LoVo (cell line): Measurements from ENCODE around the gene GSAP.
"Not testable (repeated sequence)": the region's sequence is repeated elsewhere in the genome, so short reads cannot be mapped to it uniquely, and the experiment has no call there.

Experiments
- DNase-seq: peaks from one replicate; pipeline ENCODE4 v3.0.0-alpha.2; 2016; ENCODE audit warnings: low spot score

The GSAP gene

DNA sequence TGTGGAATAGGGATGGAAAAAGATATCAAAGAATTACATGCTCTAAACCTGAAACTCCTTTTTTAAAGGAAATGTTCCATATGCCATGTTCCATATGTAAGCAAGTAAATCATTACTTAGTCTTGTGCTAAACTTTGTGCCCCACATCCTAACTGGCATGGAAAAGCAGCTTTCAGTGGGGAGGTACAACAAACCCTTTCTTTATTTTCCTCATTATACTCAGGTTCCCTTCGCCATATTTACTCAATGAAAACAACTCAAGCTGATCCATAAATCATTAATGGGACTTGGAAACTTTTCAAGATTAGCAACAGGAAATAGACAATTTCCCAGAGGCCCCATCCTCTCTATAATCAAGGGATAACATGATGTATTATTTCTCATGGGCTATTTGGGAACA is 56.0 kb downstream of the GSAP start:
- DNase-seq, result peak; percentile 18

DNA sequence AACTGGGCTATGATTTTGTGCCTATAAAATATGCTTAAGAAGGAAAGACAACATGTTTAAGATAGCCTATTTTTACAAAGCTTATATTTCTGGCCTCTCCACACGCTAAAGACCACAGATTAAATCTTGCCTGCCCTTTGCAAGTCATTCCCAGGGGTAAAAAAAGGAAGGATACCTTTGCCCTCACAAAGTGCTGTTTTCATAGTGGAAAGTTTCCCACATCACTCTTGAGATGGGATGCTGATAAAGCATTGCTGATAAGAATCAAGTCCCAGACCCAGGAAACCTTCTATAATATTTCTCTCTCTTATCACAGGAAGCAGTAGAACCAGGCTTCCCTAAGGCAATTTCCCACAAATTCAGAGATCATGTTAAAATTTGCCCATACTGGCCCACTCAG is 56.5 kb downstream of the GSAP start:
- peak; percentile 18 for DNase-seq

DNA sequence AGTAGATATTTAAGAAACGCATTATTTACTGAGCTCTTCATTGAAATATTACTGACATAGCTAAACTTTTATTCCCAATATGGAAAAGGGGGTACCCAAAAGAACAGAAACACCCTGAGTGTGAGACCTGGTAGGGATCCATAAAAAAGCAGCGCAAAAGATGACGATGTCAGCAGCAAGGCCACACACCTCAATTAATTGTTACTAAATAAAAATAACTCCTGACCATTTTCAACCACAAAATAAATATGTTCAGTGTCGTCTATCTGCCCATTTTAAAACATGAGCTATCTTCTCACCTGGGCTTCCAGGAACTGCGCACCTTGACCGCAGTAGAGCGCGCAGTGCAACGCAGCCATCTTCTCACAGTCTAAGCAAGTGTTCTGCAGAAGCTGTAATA is 61.2 kb downstream of the GSAP start:
- DNase-seq, result no peak

- no peak for DNase-seq
Observed at GRCh38 chr7:77354484-77354883, 61.7 kb downstream of the GSAP start.

DNA sequence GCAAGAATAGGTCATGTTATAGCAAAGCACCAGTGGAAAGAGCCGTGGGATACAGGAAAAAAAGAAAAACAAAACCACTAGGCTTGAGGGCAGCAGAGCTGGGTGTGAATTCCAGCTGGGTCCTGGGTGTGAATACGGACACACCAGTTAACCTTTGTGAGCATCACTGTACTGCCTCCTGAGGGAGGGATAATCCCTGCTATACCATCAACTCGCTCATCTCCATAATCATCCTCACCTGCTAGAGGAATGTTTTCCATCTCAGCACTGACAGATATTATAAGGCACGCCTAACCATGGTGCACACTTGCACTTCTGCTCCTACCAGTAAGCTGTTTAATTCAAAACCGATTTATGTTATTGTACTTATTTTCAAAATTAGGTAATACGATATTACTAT is 62.2 kb downstream of the GSAP start:
- no peak for DNase-seq

GRCh38 chr7:77353407-77353721 is 62.8 kb downstream of the GSAP start:
- DNase-seq, result no peak

DNA sequence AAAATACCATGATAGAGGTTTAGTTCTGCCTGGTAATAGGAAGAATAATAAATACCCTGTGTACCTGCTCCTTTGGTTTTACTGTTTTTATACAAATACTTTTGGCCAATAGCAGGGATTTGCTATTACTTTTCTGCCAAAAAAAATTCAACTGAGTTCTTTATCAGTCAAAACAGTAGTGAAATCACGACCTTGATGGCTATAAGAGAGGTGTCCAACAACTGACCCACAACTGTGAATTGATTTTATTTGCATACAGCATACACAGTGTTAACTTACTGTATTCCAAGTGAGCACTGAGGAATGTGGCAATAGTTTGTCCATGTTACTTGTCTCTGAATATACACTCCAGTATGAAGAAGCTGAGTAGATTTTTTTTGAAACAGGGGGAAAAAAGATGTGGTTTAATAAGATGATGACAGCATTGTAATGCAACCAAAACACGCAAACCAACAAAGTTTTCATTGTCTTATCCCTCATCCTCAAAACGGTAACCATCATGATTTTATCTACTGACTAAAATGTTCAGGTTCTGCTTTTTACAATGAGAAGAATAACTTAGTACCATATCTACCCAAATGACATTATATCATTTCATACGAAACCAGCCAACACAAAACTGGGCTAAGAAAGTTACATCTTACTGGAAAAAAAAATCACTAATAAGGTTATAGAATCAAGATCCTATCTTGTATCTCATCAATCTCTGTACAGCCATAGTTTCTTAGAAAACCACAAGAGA is 63.3 kb downstream of the GSAP start:
- no peak for DNase-seq

DNA sequence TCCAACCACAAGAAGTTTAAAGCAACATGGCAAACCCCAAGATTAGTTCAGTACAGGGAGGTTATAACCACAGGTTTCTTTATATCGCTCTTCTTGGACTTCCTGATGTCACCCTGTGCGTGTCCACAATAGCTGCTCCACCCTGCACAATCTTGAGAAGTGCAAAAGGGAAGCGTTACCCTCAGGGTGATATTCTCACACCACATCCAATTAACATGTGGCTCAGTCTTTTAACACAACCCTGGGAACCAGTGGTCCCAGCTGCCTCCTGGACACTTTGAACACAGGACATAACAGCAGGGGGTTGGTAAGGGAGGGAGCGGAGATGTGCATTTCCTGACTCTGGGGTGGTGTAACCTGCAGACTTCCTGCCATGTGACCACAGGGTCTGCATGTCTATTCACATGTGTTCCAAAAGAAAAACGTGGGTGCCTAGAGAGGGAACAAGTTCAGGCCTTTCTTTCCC is 64.6 kb downstream of the GSAP start:
- no peak for DNase-seq

GRCh38 chr7:77349141-77349540 is 67.0 kb downstream of the GSAP start:
- no peak for DNase-seq

GRCh38 chr7:77348371-77348813 is 67.8 kb downstream of the GSAP start:
- no peak for DNase-seq

GRCh38 chr7:77346441-77346840 is 69.7 kb downstream of the GSAP start:
- no peak for DNase-seq

DNA sequence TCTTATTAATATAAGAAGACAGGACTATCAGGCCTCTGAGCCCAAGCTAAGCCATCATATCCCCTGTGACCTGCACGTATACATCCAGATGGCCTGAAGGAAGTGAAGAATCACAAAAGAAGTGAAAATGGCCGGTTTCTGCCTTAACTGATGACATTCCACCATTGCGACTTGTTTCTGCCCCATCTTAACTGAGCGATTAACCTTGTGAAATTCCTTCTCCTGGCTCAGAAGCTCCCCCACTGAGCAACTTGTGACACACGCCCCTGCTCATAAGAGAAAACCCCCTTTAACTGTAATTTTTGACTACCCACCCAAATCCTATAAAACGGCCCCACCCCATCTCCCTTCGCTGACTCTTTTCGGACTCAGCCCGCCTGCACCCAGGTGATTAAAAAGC is 70.7 kb downstream of the GSAP start:
- not testable (repeated sequence) for DNase-seq

DNA sequence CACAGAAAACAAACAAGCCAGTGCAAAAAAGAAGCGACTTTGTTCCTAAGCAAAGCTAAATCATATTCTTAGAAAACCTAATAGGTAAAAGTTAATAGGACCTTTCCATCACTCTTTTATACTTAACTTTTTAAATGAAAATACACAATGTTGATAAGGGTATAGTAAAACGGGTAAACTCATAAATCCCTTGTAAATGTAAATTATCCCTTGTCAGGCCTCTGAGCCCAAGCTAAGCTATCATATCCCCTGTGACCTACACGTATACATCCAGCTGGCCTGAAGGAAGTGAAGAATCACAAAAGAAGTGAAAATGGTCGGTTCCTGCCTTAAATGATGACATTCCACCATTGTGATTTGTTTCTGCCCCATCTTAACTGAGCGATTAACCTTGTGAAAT is 76.4 kb downstream of the GSAP start:
- DNase-seq, result no peak

GRCh38 chr7:77338883-77339629 is 77.1 kb downstream of the GSAP start:
- DNase-seq, result no peak

DNA sequence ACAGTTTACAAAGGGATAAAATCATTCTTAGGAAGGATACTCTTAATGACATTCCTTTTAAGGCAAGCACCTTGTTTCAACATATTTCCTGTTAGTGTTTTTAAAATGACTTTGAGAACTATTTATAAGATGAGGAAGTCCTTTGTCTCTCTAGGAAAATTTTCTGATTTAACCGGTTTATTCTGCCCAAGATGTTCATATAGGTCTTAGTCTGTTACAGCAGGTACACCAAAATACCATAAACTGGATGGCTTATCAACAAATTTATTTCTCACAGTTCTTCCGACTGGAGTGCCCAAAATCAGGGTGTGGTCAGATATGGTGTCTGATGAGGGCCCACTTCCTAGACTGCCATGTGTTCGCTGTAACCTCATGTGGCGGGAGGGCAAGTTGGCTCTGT is 77.9 kb downstream of the GSAP start:
- DNase-seq, result no peak

DNA sequence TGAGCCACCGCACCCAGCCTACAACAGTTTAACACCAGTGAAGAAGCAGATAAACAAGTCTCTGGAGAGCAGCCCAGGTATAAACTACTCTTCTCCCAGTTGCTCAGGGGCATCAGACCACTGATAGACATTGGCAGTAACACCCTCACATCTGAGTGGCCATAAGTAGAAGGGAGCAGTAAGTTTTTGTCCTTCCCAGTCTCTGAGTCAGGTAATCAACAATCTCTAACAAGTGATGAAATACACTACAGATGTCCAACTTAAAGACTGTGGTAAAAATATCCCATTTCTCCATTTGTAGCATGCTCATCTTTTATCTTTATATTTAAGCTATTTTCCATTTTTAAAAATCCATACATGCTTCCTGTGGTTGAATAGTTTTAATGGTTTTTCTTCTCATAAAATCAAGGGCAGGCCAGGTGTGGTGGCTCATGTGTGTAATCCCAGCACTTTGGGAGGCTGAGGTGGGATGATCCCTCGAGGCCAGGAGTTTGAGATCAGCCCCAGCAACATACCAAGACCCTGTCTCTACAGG is 78.6 kb downstream of the GSAP start:
- no peak for DNase-seq

GRCh38 chr7:77335581-77335980 is 80.6 kb downstream of the GSAP start:
- no peak for DNase-seq

- DNase-seq, result not testable (repeated sequence)
Observed at GRCh38 chr7:77334039-77334438, 82.1 kb downstream of the GSAP start.

GRCh38 chr7:77331938-77332695 is 84.0 kb downstream of the GSAP start:
- DNase-seq, result peak; percentile 85

DNA sequence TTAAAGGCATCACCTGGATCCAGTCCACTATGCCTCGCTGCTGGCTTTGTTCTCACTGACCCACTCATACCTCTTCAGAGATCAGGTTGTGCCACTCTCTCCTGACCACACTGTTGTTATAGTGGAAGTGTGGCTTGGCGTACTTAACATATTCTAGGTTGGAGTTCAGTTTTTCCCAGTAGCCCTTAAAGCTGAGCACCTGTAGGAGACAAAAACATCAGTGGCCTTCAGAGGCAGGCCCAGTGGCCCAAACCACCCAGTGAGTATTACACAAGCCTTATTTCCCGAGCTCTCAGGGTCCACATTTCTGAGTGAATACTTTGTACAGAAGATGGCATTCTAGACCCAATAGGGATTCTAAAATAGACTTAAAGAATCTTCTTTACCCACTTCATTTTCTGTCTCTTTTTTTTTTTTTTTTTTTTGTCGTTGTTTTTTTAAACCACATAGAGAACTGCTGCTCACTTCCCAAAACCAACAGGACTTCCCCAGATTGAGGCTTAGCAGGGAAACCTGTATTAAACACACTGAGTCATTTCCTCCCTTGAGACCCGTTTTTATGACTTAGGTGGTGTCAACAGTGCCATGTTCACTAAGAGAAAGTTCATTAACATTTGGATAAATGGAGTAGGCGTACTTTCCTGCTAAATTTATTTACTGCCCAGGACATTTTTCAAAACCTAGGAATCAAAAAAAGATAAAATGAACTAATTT is 85.8 kb downstream of the GSAP start:
- DNase-seq, result peak; percentile 73

- DNase-seq, result no peak
Observed at GRCh38 chr7:77329466-77330168, 86.5 kb downstream of the GSAP start.
